ENCODE measurements around the gene CCM2.

Gene CCM2

DNA sequence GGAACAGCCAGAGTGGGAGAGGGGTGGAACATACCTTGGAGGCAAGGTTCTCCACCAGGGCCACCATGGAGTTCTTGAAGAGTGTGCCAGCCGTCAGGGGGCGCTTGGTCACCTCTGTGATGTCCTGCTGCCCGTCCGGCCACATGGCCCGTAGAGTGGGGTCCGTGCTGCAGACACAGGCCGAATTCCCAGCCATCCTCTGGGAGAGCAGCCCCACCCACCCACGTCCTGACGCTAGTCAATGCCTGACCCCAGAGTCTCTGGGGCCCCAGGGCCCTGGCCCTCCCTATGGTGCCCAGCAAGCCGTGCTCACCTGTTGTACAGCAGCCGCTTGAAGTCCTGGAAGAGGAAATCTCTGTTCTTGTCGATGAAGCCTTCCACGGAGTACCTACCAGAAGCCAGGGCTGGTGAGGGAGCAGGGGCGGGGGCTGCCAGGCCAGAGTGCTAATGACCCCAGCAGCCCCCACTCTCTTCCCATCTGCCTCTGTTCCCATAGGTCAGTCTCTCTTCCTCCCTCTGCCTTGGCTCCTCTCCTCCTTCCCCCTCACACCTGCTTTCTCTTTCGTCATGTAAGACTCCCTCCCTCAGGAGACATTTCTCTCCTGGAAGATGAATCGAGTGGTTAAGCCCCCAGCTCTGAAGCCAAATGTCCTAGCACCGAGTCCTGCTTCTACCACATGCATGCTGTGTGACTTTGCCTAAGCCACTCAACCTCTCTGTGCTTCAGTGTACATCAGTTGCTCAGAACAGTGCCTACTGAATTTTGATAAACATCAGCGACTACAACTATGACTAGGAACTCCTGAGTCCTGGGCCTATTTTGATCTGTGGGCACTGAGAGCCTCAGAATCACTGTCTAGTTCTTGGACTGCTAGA, 32.2 kb upstream of the CCM2 start:
- Histone ChIP-seq H3K27ac (no peak overlapping the region), H3K4me3 (no peak overlapping the region)

DNA sequence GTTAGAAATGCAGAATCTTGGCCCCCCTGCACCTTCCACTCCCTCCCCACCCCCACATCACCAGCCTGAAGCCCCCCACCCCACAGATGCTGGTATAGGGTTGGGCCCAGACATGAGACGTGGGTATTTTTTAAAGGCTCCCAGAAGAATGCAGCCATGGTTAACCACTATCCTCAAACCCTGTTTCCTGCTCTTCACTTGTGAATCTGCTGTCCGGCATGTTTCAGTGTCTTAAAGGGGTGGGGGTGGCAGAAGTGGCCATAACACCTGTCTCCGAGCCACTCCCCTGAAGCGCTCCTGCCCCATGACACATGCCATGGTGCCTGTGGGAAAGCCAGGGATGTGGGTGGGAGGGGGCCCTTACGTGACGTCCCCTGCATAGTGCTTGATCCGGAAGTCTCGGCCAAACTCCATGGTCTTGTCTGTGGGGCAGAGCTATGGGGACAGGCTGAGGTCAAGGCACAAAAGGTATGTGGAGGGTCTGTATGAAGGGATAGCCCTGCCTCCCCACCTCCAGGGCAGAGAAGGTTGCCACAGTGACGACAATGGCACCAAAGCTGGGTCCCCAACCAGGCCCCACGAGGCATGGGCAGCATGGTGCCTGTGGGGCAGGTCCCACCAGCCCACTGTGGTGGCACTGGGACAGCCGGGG, 30.8 kb upstream of the CCM2 start:
- no peak overlapping the region for H3K4me3 ChIP-seq
- no peak overlapping the region for H3K27ac ChIP-seq

DNA sequence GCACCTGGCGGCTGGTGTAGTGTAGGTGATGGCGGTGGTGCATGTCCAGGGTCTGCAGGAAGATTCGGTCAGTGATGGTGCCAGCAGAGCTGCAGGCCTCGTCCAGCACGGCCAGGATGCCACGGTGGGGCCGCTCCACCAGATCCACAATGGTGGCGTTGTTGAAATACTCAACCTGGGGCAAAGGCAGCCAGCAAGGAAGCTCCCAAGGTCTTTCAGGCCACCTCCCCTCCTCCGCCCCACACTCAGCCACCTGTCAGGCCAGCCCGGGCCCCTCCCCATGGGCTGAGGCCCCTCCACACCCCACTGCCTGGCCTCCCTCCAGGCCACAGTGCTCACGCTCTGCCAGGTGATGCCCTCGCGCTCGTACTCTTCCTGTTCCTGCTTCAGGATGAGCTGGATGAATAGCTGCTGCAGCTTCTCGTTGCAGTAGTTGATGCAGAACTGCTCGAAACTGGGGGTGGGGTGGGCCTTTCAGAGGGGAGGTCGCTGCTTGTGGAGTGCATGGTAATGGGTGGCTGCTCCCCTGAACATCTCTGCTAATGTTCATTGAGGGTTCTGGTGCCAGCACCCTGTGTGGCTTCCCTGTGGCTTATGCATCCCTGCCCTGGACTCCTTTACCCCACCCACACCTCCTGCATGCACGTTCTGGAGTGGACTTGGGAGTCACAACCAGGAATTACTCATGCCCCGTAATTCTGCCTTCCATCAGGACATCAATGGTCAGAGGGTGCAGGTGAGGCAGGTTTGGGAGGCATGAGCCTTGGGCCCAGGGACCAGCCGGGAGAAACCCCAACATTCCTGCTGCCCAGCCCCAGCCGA, 30.1 kb upstream of the CCM2 start:
- Histone ChIP-seq H3K4me3 (no peak overlapping the region), H3K27ac (no peak overlapping the region)

- no peak overlapping the region for H3K4me3 ChIP-seq
- no peak overlapping the region for H3K27ac ChIP-seq
These were observed 29.4 kb upstream of the CCM2 start for GRCh38 chr7:44970523-44971051.

GRCh38 chr7:44971188-44971901, 28.7 kb upstream of the CCM2 start:
- no peak overlapping the region for H3K4me3 ChIP-seq
- H3K27ac ChIP-seq = no peak overlapping the region

GRCh38 chr7:44971902-44972441, 28.0 kb upstream of the CCM2 start:
- H3K27ac ChIP-seq = no peak overlapping the region

GRCh38 chr7:44972562-44972961, 27.4 kb upstream of the CCM2 start:
- no peak overlapping the region for H3K4me3 ChIP-seq
- H3K27ac ChIP-seq = no peak overlapping the region

More at GRCh38 chr7:44971902-44972441, 28.0 kb upstream of the CCM2 start:
- no peak overlapping the region for H3K4me3 ChIP-seq

DNA sequence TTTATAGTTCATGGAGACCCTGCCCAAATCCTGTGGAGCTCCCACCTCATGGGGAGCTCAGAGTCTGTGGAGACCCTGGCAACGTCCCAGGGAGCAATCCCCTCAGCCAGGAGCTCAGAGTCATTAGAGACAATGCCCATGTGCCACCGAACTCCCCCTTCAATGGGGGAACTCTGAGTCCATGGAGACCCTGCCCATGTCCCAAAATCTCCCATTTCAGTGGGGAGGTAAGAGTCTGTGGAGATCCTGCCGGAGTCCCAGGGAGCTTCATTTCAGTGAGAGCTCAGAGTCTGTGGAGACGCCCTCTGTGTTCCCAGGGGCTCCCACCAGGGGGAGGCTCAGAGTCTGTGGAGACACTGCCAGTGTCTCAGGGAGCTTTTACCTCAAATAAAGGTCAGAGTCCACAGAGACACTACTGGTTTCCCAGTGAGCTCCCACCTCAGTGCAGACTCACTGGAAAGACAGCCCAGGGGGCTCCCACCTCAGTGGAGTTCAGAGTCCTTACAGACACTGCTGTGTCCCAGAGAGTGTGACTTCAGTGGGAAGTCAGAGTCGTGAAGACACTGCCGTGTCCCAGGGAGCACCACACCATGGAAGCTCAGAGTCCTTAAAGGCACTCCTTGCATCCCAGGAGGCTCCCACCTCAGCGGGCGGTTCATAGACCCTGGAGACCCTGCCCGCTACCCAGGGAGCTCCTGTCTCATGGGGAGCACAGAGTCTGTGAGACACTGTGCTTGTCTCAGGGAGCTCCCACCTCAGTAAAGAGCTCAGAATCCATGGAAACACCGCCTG, 26.2 kb upstream of the CCM2 start:
- Histone ChIP-seq H3K4me3 (no peak overlapping the region), H3K27ac (no peak overlapping the region)

- H3K4me3 ChIP-seq = no peak overlapping the region
- H3K27ac ChIP-seq = no peak overlapping the region
These were observed 25.5 kb upstream of the CCM2 start for GRCh38 chr7:44974549-44974948.

GRCh38 chr7:44975331-44976039, 24.5 kb upstream of the CCM2 start:
- H3K27ac ChIP-seq = peak overlapping the region in 1 of 21 experiments; percentile 14
- no peak overlapping the region for H3K4me3 ChIP-seq

DNA sequence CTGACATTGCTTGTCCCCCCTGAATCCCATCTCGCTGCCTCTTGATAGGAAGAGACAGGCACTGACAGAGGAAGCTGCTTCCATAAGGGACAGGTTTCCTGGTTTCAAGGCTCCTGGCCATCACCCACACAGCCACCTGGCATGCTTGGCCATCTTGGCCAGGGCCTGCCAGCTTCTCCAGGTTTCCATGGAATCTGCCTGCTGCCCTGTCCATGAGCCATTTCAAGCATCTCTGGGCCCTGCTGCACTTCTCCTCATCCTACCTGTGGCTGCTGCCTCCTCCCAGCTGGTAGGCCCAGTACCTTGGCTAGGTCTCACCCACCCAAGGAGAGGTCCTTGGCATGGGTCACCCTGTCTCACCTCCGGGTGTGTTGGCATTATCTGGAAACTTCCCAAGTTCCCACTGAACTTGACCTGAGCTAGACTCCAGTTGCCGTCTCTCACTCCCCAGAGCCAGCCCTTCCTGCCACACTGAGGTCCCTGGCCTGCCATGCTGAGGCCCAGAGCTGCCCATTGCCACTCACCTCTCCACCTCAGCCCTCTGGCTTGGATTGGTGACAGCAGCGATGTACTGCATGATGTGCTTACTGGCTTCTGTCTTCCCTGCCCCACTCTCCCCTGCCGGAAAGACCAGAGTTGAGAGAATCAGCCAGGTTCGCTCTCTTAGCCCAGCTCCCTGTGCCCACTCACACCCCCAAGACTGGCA, 23.8 kb upstream of the CCM2 start:
- H3K4me3 ChIP-seq = no peak overlapping the region
- H3K27ac ChIP-seq = peak overlapping the region in 4 of 21 experiments; percentile 7 to 93 (median 86)

- Histone ChIP-seq H3K4me3 (peak overlapping the region in 4 of 7 experiments; percentile 23 to 44 (median 33)), H3K27ac (peak overlapping the region in 13 of 21 experiments; percentile 7 to 93 (median 83))
These were observed 23.2 kb upstream of the CCM2 start for GRCh38 chr7:44976746-44977196.

- Histone ChIP-seq H3K4me3 (peak overlapping the region; percentile 23 to 44 (median 28)), H3K27ac (peak overlapping the region in 19 of 21 experiments; percentile 34 to 93 (median 83))
These were observed 22.6 kb upstream of the CCM2 start for GRCh38 chr7:44977304-44977958.

DNA sequence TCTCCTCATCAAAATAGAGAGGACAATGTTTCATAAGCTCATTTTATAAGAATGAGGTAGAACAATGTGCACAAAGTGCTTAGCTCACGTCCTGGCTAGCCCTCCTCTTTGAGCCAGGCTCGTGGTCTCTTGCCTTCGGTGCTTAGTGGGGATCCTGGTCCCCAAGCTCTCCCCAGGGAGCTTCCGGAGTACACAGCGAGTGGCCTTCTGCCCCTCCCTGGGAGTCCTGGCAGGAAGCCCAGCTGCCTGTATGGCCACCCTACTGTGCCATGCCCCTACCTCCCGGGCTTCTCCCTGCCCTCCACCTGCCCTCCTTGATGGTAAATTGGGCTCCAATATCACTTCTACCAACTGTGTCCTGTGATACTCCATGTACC, 22.1 kb upstream of the CCM2 start:
- peak overlapping the region; percentile 23 to 44 (median 28) for H3K4me3 ChIP-seq
- peak overlapping the region in 19 of 21 experiments; percentile 34 to 93 (median 83) for H3K27ac ChIP-seq

DNA sequence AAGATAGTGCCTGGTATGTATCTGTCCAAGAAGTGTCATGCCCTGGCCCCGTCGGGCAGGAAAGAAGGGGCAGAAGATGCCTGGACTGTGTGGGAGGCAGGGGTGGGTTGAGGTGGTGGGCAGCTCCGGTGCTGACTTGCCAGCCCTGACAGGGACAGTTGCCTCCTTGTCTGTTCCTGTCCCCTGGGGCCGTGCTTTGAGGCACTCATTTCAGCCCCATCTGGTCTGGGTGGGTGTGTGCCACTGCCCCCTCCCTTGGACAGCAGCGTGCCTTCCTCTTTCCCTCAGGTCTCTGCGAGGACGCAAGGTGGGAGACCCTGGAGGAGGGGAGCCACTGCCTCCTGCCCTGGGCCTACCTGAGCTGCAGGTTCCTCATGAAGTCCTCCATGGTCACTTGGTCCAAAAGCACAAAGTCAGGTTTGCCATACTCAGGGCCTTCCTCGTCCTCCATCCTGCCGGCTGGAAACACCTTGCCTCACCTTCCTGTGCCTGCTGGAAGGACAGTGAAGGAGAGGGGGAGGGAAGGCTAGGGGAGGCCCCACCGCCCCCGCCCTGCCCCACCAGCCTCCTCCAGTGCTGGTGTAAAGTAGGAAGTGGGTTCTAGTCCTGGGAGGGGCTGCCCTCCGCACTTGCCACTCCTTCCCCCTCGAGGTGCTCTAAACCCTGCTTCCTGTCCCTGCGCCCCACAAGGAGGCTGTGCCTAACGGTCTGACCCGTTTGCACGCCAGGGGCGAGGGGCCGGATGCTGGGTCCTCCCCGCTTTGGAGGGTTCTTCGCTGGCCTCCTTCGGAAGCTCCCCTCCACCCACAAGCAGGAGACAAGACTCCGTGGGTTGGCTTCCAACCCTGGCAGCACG, 21.3 kb upstream of the CCM2 start, which contains the start of gene MYO1G:
MYO1G (minus strand) TSS at position 505 of the 856 bp plus-strand sequence; CDS start at position 451, 54 bp downstream.
- peak within 1 kb of the TSS in 20 of 21 experiments; percentile 34 to 93 (median 80) for H3K27ac ChIP-seq
- H3K4me3 ChIP-seq = peak within 1 kb of the TSS; percentile 23 to 44 (median 28)

Data from skin epidermis (tissue), 12 donors.